Loucy (cell line): ENCODE data around the gene IGFBP6.

ENCODE experiments used
- H2AFZ ChIP-seq: fragments of 200-600 bp; sonication (generic); 2 replicates; pipeline ENCODE4 v1.6.0; 2016; ENCODE audit warnings: antibody characterized with exemption, mild to moderate bottlenecking, low read length, moderate library complexity
- H3F3A ChIP-seq: fragments of 200-600 bp; 2 replicates; pipeline ENCODE4 v1.6.0; 2016; ENCODE audit warnings: antibody characterized with exemption, low read depth, mild to moderate bottlenecking
- H3K27me3 ChIP-seq: fragments of 200-600 bp; sonication (generic); 2 replicates; pipeline ENCODE4 v1.6.1; 2014; ENCODE audit warnings: low read length, mild to moderate bottlenecking; ENCODE audit not compliant: insufficient read depth, poor library complexity, severe bottlenecking
- H3K36me3 ChIP-seq: fragments of 200-600 bp; sonication (generic); 2 replicates; pipeline ENCODE4 v1.6.1; 2016; ENCODE audit warnings: low read length; ENCODE audit not compliant: insufficient read depth
- H3K4me1 ChIP-seq: fragments of 200-600 bp; sonication (generic); 2 replicates; pipeline ENCODE4 v1.5.1; 2014; ENCODE audit warnings: low read length, mild to moderate bottlenecking; ENCODE audit not compliant: insufficient read depth, poor library complexity, severe bottlenecking
- H3K4me2 ChIP-seq: fragments of 200-600 bp; sonication (generic); 2 replicates; pipeline ENCODE4 v1.6.0; 2014; ENCODE audit warnings: antibody characterized with exemption, low read length, low read depth, mild to moderate bottlenecking; ENCODE audit not compliant: poor library complexity, severe bottlenecking
- H3K4me3 ChIP-seq: fragments of 200-600 bp; sonication (generic); 2 replicates; pipeline ENCODE4 v1.5.1; 2014; ENCODE audit warnings: low read length, mild to moderate bottlenecking, mixed read lengths; ENCODE audit not compliant: poor library complexity, severe bottlenecking
- H3K79me2 ChIP-seq: fragments of 200-600 bp; sonication (generic); 2 replicates; pipeline ENCODE4 v1.6.1; 2014; ENCODE audit warnings: low read length; ENCODE audit not compliant: insufficient read depth
- H3K9ac ChIP-seq: fragments of 200-600 bp; sonication (generic); 2 replicates; pipeline ENCODE4 v1.6.0; 2014; ENCODE audit warnings: mild to moderate bottlenecking, low read depth, low read length, moderate library complexity; ENCODE audit not compliant: poor library complexity, severe bottlenecking
- H3K9me2 ChIP-seq: fragments of 200-600 bp; sonication (generic); replicated peaks from 2 replicates; pipeline ENCODE4 v1.6.1; 2016; ENCODE audit warnings: low read depth, low read length, mixed read lengths
- H3K9me3 ChIP-seq: fragments of 200-600 bp; sonication (generic); 2 replicates; pipeline ENCODE4 v1.6.1; 2014; ENCODE audit warnings: mild to moderate bottlenecking, antibody characterized with exemption, low read length, low read depth; ENCODE audit not compliant: insufficient read depth
- H4K20me1 ChIP-seq: fragments of 200-600 bp; sonication (generic); 2 replicates; pipeline ENCODE4 v1.6.0; 2014; ENCODE audit warnings: antibody characterized with exemption, low read length, mild to moderate bottlenecking; ENCODE audit not compliant: insufficient read depth, poor library complexity, severe bottlenecking
- CTCF ChIP-seq: fragments of 200-600 bp; sonication (generic); conservative IDR thresholded peaks from 2 replicates; pipeline ENCODE4 v1.5.1; 2014; ENCODE audit warnings: mild to moderate bottlenecking, antibody characterized with exemption, low read length
- EZH2phosphoT487 ChIP-seq: fragments of 200-600 bp; IDR thresholded peaks from 2 replicates; pipeline ENCODE4 v1.6.1; 2018; ENCODE audit warnings: antibody characterized with exemption, mild to moderate bottlenecking, moderate library complexity, borderline replicate concordance

IGFBP6 gene

DNA sequence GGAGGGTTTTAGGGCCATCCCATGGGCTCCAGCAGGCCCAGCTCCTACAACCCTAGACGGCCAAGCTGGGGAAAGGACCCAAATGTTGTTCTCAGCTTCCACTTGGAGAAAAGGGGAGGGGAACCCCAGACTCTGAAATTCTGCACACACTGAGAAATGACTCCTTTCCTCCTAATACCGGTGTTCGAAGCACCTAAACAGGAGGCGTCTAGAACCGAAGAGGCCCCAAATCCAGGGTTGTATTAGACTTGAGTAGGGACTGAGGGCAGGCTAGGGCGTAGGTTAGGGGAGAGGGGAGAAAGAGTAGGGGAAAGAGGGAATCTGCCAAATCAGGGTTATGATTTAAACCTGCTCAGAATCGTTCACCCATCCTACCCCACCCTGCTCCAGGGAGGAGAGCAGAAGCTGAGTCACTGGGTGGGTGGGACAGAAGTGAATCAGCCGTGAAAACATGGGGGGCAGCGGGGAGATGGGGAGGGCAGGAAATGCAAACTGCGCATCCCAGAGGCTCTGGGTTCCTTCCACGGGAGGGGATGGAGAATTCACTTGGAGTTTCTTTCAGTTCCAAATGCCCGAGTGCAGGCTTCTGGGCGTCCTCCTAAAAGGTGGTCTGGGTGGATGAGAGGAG, 1.0 kb downstream of the IGFBP6 start:
- H2AFZ ChIP-seq = peak overlapping the region; percentile 95
- no peaks in the 10 kb centered on the region for H3K79me2 ChIP-seq
- H3K4me3 ChIP-seq = peak overlapping the region; percentile 80
- TF ChIP-seq EZH2phosphoT487 (no peak), CTCF (no peak)
- H3K4me2 ChIP-seq = peak overlapping the region; percentile 78
- peak overlapping the region; percentile 72 for H3K9ac ChIP-seq
- peaks cover 44% of the 10 kb centered on the region for H3K4me1 ChIP-seq
- H3K9me2 ChIP-seq = no peaks in the 10 kb centered on the region
- H3K27me3 ChIP-seq = no peaks in the 10 kb centered on the region
- no peaks in the 10 kb centered on the region for H3K9me3 ChIP-seq
- no peaks in the 10 kb centered on the region for H4K20me1 ChIP-seq
- no peaks in the 10 kb centered on the region for H3K36me3 ChIP-seq
- H3F3A ChIP-seq = no peaks in the 10 kb centered on the region; the same call in 1 of the 2 replicates

- Histone ChIP-seq H3F3A (no peaks in the 10 kb centered on the region; the same call in 1 of the 2 replicates), H3K4me3 (peak overlapping the region; percentile 80), H4K20me1 (no peaks in the 10 kb centered on the region), H3K9me3 (no peaks in the 10 kb centered on the region), H2AFZ (0 out of 2 replicates have a peak overlapping the region, but pooled peaks have one; percentile 7), H3K9me2 (no peaks in the 10 kb centered on the region), H3K4me1 (peaks cover 47% of the 10 kb centered on the region), H3K27me3 (no peaks in the 10 kb centered on the region), H3K4me2 (peak overlapping the region; percentile 78), H3K36me3 (no peaks in the 10 kb centered on the region), H3K79me2 (no peaks in the 10 kb centered on the region), H3K9ac (peak overlapping the region; percentile 72)
- TF ChIP-seq EZH2phosphoT487 (no peak), CTCF (peak; percentile 84)
Observed at GRCh38 chr12:53099071-53099882, 1.8 kb downstream of the IGFBP6 start.

GRCh38 chr12:53100466-53101151, 3.1 kb downstream of the IGFBP6 start:
- H4K20me1 ChIP-seq = no peaks in the 10 kb centered on the region
- H3K4me3 ChIP-seq = no peak overlapping the region
- H3K79me2 ChIP-seq = no peaks in the 10 kb centered on the region
- H3F3A ChIP-seq = no peaks in the 10 kb centered on the region; the same call in 1 of the 2 replicates
- H3K9me2 ChIP-seq = no peaks in the 10 kb centered on the region
- no peaks in the 10 kb centered on the region for H3K27me3 ChIP-seq
- TF ChIP-seq CTCF (no peak), EZH2phosphoT487 (no peak)
- no peak overlapping the region for H3K4me2 ChIP-seq
- no peak overlapping the region for H3K9ac ChIP-seq
- no peaks in the 10 kb centered on the region for H3K36me3 ChIP-seq
- H2AFZ ChIP-seq = no peak overlapping the region
- H3K9me3 ChIP-seq = no peaks in the 10 kb centered on the region
- H3K4me1 ChIP-seq = peaks cover 53% of the 10 kb centered on the region
